ENCODE data around the gene KLF12. TPM values are rescaled to one million over a fixed set of nuclear protein-coding genes. Genes with fewer than 3 reads are reported as not detected.

KLF12 gene
- total and polyA plus RNA-seq, 9 of the 15 experiments (the other 6 are each of a cell fraction or from before 2014, with no cell fraction given), result under 0.01 to 0.07 (median 0.05) TPM; not detected in 3

DNA sequence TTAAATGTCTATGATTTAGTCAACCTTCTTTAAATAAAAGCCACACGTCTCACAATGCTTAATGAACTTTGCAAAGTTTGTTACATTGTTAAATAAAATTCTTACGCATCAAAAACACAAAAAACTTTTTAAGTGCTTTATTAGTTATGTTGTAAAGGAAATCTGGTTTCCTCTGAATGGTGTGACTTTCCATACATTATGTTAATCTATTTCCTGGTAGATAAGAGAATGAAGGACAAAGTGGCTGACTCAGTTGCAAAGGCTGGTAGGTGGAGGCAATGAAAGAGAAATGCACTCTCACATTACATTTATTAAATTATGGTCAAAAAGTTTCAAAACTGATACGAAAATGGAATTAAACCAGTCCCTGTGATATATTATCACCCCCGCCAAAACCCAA lies 15.9 kb downstream of the KLF12 start (continued):
- TF ChIP-seq TSHZ1 (CRISPR knock-in tag; IDR thresholded peaks at IDR 0.05), result no peak
- TF ChIP-seq CBFB (CRISPR knock-in tag; IDR thresholded peaks at IDR 0.05), result no peak
- TF ChIP-seq PHB2 (IDR thresholded peaks at IDR 0.05; ENCODE audit: low read depth), result no peak
- TF ChIP-seq HMGN3 (IDR thresholded peaks at IDR 0.05; ENCODE audit: borderline replicate concordance, extremely low read depth, insufficient read length, low read depth, low read length), result no peak

GRCh38 chr13:74117207-74117705 lies 16.9 kb downstream of the KLF12 start:
- no peak overlapping the region for H3K27ac ChIP-seq (ENCODE audit: extremely low read depth, low read depth, low read length)
- no peak overlapping the region for H3K9ac ChIP-seq (ENCODE audit: insufficient read depth in 1 of 2, low read depth in 2 of 2, low read length in 2 of 2)
- no peak for DNase-seq (ENCODE audit: extremely low read depth in 1 of 4, low spot score in 3 of 4)
- WGBS (ENCODE audit: insufficient coverage, low coverage, missing lambda C conversion rate), result 7% methylated on average over 2 of the region's 2 CpGs
- ChIA-PET POLR2A (no interaction called here), CTCF (ENCODE audit: low intra/inter-chr PET ratio) (no interaction called here)
- ATAC-seq, result no peak
- no peaks in the 10 kb centered on the region for H3K36me3 ChIP-seq (ENCODE audit: control insufficient read depth, insufficient read depth, low read length)
- TF ChIP-seq, protein P1, sequence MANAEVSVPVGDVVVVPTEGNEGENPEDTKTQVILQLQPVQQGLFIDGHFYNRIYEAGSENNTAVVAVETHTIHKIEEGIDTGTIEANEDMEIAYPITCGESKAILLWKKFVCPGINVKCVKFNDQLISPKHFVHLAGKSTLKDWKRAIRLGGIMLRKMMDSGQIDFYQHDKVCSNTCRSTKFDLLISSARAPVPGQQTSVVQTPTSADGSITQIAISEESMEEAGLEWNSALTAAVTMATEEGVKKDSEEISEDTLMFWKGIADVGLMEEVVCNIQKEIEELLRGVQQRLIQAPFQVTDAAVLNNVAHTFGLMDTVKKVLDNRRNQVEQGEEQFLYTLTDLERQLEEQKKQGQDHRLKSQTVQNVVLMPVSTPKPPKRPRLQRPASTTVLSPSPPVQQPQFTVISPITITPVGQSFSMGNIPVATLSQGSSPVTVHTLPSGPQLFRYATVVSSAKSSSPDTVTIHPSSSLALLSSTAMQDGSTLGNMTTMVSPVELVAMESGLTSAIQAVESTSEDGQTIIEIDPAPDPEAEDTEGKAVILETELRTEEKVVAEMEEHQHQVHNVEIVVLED (CRISPR knock-in tag; IDR thresholded peaks at IDR 0.05), result no peak
- TF ChIP-seq NFIC (IDR thresholded peaks at IDR 0.05) (no peak), BRF1 (IDR thresholded peaks at IDR 0.05; ENCODE audit: borderline replicate concordance, extremely low read depth, insufficient read length) (no peak), DDX20 (tag; IDR thresholded peaks at IDR 0.05; ENCODE audit: low read depth) (no peak), SRF (CRISPR knock-in tag; IDR thresholded peaks at IDR 0.05) (no peak), RB1 (IDR thresholded peaks at IDR 0.05; ENCODE audit: low read depth) (no peak)
- TF ChIP-seq, protein P2, sequence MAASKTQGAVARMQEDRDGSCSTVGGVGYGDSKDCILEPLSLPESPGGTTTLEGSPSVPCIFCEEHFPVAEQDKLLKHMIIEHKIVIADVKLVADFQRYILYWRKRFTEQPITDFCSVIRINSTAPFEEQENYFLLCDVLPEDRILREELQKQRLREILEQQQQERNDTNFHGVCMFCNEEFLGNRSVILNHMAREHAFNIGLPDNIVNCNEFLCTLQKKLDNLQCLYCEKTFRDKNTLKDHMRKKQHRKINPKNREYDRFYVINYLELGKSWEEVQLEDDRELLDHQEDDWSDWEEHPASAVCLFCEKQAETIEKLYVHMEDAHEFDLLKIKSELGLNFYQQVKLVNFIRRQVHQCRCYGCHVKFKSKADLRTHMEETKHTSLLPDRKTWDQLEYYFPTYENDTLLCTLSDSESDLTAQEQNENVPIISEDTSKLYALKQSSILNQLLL (CRISPR knock-in tag; IDR thresholded peaks at IDR 0.05; ENCODE audit: borderline replicate concordance), result no peak
- TF ChIP-seq, protein P3, sequence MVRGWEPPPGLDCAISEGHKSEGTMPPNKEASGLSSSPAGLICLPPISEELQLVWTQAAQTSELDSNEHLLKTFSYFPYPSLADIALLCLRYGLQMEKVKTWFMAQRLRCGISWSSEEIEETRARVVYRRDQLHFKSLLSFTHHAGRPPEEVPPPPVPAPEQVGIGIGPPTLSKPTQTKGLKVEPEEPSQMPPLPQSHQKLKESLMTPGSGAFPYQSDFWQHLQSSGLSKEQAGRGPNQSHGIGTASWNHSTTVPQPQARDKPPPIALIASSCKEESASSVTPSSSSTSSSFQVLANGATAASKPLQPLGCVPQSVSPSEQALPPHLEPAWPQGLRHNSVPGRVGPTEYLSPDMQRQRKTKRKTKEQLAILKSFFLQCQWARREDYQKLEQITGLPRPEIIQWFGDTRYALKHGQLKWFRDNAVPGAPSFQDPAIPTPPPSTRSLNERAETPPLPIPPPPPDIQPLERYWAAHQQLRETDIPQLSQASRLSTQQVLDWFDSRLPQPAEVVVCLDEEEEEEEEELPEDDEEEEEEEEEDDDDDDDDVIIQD (CRISPR knock-in tag; IDR thresholded peaks at IDR 0.05), result no peak
- no peak overlapping the region for H3K4me2 ChIP-seq (ENCODE audit: insufficient read depth, low read length)
- no TSS peak for BruUV-seq (replicated peaks)
- no peaks in the 10 kb centered on the region for H3K27me3 ChIP-seq (ENCODE audit: control insufficient read depth in 2 of 2, insufficient read depth in 2 of 2, low read length in 2 of 2)
- no peaks in the 10 kb centered on the region for H3K9me1 ChIP-seq (ENCODE audit: control insufficient read depth, insufficient read depth, low read length)
- in situ Hi-C loops (cut with MboI), result no loop called here
- H3K9me3 ChIP-seq (replicated peaks; ENCODE audit: control insufficient read depth, insufficient read depth, low read depth, low read length), result no peaks in the 10 kb centered on the region
- no peaks in the 10 kb centered on the region for H3K79me2 ChIP-seq (ENCODE audit: control insufficient read depth, insufficient read depth, low read length)
- H3K4me3 ChIP-seq, result no peak overlapping the region
- FAIRE-seq, result no peak
- H2AFZ ChIP-seq (ENCODE audit: low read depth, low read length), result no peak overlapping the region
- intact Hi-C loops (cut with micrococcal nuclease), result no loop called here
- H4K20me1 ChIP-seq (replicated peaks; ENCODE audit: control insufficient read depth, insufficient read depth, low read length), result no peaks in the 10 kb centered on the region
- no peaks in the 10 kb centered on the region for H3K4me1 ChIP-seq (replicated peaks in 1 of 2; ENCODE audit: control insufficient read depth in 2 of 2, insufficient read depth in 2 of 2, low read length in 2 of 2)
